ENCODE results near the gene CEP68. TPM values are rescaled to one million over a fixed set of nuclear protein-coding genes. Genes with fewer than 3 reads are reported as not detected.

CEP68 gene
- total and polyA plus RNA-seq, 11 donors, result 6.5 to 26.8 (median 16.4) TPM

- Histone ChIP-seq H3K4me3 (no peak overlapping the region), H3K36me3 (peaks cover 0 to 94% (median 82%) of the 10 kb centered on the region in 9 donors), H3K27ac (peak overlapping the region; percentile 12 to 74 (median 60)), H3K27me3 (no peaks in the 10 kb centered on the region), H3K4me1 (peaks cover 8 to 56% (median 32%) of the 10 kb centered on the region in 12 donors), H3K9me3 (no peaks in the 10 kb centered on the region)
- intact Hi-C loops (cut with DNase I), result loop anchor here in 4 of 10 donors (2.0 to 5.0 kb wide), 3 partner anchors 17 to 57 kb away; partner anchors contain the start of gene RAB1A (in 2 of the 4)
- 22 to 45% (median 34%) methylated on average over 4 to 5 of the region's 5 CpGs for WGBS, 4 donors
- TF ChIP-seq CTCF (IDR thresholded peaks at IDR 0.05) (peak in 1 of 12 donors; percentile 14), POLR2A (IDR thresholded peaks at IDR 0.05) (no peak)
- ATAC-seq, result peak; percentile 71 to 92 (median 80)
- DNase-seq, result peak in 4 of 5 donors; percentile 65 to 73 (median 68)
These were observed 19.6 kb downstream of the CEP68 start for GRCh38 chr2:65075605-65076344.

GRCh38 chr2:65076345-65076710 is 20.1 kb downstream of the CEP68 start:
- ATAC-seq (no peak), DNase-seq (no peak)
- no peak for TF ChIP-seq POLR2A (IDR thresholded peaks at IDR 0.05)
- Histone ChIP-seq H3K27me3 (no peaks in the 10 kb centered on the region), H3K4me3 (no peak overlapping the region), H3K9me3 (no peaks in the 10 kb centered on the region), H3K27ac (peak overlapping the region in 11 of 12 donors; percentile 1 to 74 (median 54)), H3K4me1 (peaks cover 8 to 55% (median 32%) of the 10 kb centered on the region in 12 donors), H3K36me3 (peaks cover 0 to 92% (median 81%) of the 10 kb centered on the region in 9 donors)
- intact Hi-C loops (cut with DNase I), result loop anchor here in 4 of 10 donors (5.0 kb wide), 2 partner anchors 51 to 56 kb away; partner anchors contain the start of gene RAB1A (in 2 of the 4)
- 55 to 78% (median 64%) methylated on average over 6 to 7 of the region's 7 CpGs for WGBS, 4 donors

- no peak overlapping the region for H3K4me3 ChIP-seq
- no peak overlapping the region for H3K27ac ChIP-seq
- DNase-seq, result no peak
- intact Hi-C loops (cut with DNase I), result loop anchor here in 4 of 10 donors (5.0 kb wide), 2 partner anchors 49 to 54 kb away; partner anchors contain the start of gene RAB1A (in 2 of the 4)
- H3K27me3 ChIP-seq, result no peaks in the 10 kb centered on the region
- WGBS, 4 donors, result 88 to 97% (median 96%) methylated on average over 7 of the region's 7 CpGs
- peaks cover 0 to 92% (median 81%) of the 10 kb centered on the region in 9 donors for H3K36me3 ChIP-seq
- ATAC-seq, result no peak
- no peak for TF ChIP-seq CTCF (IDR thresholded peaks at IDR 0.05)
- no peak for TF ChIP-seq POLR2A (IDR thresholded peaks at IDR 0.05)
- no peaks in the 10 kb centered on the region for H3K9me3 ChIP-seq
- peaks cover 8 to 63% (median 39%) of the 10 kb centered on the region in 12 donors for H3K4me1 ChIP-seq
These were observed 21.7 kb downstream of the CEP68 start for GRCh38 chr2:65077898-65078297.

GRCh38 chr2:65079017-65079416 is 22.8 kb downstream of the CEP68 start:
- ATAC-seq, result no peak
- intact Hi-C loops (cut with DNase I), result loop anchor here in 4 of 10 donors (5.0 kb wide), 2 partner anchors 48 to 53 kb away; partner anchors contain the start of gene RAB1A (in 2 of the 4)
- H3K4me1 ChIP-seq, result peaks cover 8 to 53% (median 39%) of the 10 kb centered on the region in 12 donors
- DNase-seq, result no peak
- peaks cover 0 to 92% (median 81%) of the 10 kb centered on the region in 9 donors for H3K36me3 ChIP-seq
- H3K4me3 ChIP-seq, result no peak overlapping the region
- H3K27ac ChIP-seq, result no peak overlapping the region
- WGBS, 4 donors, result 93 to 98% (median 96%) methylated on average over 6 of the region's 6 CpGs
- H3K27me3 ChIP-seq, result no peaks in the 10 kb centered on the region
- H3K9me3 ChIP-seq, result no peaks in the 10 kb centered on the region
- TF ChIP-seq POLR2A (IDR thresholded peaks at IDR 0.05) (no peak), CTCF (IDR thresholded peaks at IDR 0.05) (no peak)

All from heart left ventricle (tissue), 16 donors.